ENCODE results near the gene DBX1.

The DBX1 gene

DNA sequence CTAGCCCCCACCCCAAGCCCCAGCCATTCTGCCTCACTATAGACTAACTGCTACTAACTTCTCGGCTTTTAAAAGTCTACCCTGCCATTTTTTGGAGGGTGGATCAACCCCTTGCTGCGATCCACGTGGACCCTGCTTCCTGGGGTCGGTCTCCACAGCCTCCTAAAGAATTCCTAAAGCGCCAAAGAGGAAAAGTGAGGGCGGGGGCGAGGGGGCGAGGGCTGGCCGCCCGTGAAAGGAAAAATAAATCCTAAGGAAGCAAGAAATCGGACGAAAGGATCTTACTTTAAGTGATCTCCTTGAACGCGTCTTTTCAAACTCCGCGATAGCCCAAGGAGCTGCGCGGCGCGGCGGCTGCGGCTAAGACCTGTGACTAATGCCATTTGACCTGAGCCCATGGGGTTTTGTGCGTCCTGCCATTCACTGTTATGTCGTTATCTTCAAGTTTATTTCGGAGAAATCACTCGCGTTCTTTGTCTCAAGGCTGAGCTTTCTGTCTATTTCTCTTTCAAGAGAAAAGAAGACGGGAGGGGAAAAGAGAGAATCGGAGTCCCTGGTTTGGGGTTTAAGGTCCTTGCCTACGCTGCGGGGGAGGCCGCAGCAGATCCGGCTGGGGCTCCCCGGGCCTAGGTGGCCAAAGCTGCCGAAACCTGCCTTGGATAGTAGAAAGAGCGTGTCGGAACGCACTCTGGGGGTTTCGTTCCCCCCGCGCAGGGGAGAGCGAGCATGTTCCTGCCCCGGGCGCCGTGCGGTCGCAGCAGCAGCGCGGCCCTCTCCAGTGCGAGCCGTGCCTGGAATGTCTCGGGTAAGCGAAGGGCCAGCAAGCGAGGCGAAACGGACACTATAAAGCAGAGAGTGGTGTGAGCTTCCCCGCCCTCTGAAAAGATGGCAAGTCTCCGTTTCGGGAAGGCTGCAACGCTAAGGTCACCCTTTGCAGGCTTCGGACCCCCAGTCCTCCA, 2.8 kb upstream of the DBX1 start:
- CTCF ChIA-PET, result interaction anchor here (0.6 kb wide), 1 partner anchor 205 kb away, joined by 3 read pairs; no protein-coding TSS in a partner anchor

GRCh38 chr11:20161923-20162744, 1.9 kb upstream of the DBX1 start:
- CTCF ChIA-PET, result no interaction called here
- no peak for TF ChIP-seq ZNF384 (IDR thresholded peaks at IDR 0.05)
- no peak for TF ChIP-seq CTBP1 (IDR thresholded peaks at IDR 0.05; ENCODE audit: borderline replicate concordance)
- TF ChIP-seq TARDBP (IDR thresholded peaks at IDR 0.05), result no peak
- TF ChIP-seq SP1 (IDR thresholded peaks at IDR 0.05), result no peak
- TF ChIP-seq, protein P1, sequence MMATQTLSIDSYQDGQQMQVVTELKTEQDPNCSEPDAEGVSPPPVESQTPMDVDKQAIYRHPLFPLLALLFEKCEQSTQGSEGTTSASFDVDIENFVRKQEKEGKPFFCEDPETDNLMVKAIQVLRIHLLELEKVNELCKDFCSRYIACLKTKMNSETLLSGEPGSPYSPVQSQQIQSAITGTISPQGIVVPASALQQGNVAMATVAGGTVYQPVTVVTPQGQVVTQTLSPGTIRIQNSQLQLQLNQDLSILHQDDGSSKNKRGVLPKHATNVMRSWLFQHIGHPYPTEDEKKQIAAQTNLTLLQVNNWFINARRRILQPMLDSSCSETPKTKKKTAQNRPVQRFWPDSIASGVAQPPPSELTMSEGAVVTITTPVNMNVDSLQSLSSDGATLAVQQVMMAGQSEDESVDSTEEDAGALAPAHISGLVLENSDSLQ (IDR thresholded peaks at IDR 0.05), result no peak
- no peak for TF ChIP-seq NFRKB (IDR thresholded peaks at IDR 0.05)
- no peak for TF ChIP-seq FOXM1 (IDR thresholded peaks at IDR 0.05; ENCODE audit: borderline replicate concordance)
- TF ChIP-seq L3MBTL2 (conservative IDR thresholded peaks at IDR 0.05), result no peak
- DNase-seq (ENCODE audit: extremely low spot score), result no peak
- POLR2A ChIA-PET, result no interaction called here

More for the DNA sequence above, 2.8 kb upstream of the DBX1 start:
- no peak for DNase-seq (ENCODE audit: extremely low spot score)
- POLR2A ChIA-PET, result no interaction called here
- TF ChIP-seq CTBP1 (IDR thresholded peaks at IDR 0.05; ENCODE audit: borderline replicate concordance), result no peak

- ChIA-PET CTCF (no interaction called here), POLR2A (no interaction called here)
- DNase-seq (ENCODE audit: extremely low spot score), result peak; percentile 17
- TF ChIP-seq NFRKB (IDR thresholded peaks at IDR 0.05), result no peak
- TF ChIP-seq FOXK2 (IDR thresholded peaks at IDR 0.05), result no peak
- no peak for TF ChIP-seq FOXM1 (IDR thresholded peaks at IDR 0.05; ENCODE audit: borderline replicate concordance)
- no peak for TF ChIP-seq BHLHE40 (IDR thresholded peaks at IDR 0.05; ENCODE audit: borderline replicate concordance)
- no peak for TF ChIP-seq FOXA1 (IDR thresholded peaks at IDR 0.05)
- no peak for TF ChIP-seq SUZ12 (IDR thresholded peaks at IDR 0.05)
- TF ChIP-seq HDGF (IDR thresholded peaks at IDR 0.05; ENCODE audit: borderline replicate concordance), result no peak
- no peak for TF ChIP-seq SP1 (IDR thresholded peaks at IDR 0.05)
- no peak for TF ChIP-seq ELF4 (IDR thresholded peaks at IDR 0.05)
- no peak for TF ChIP-seq ARNT (IDR thresholded peaks at IDR 0.05)
Measured at GRCh38 chr11:20161230-20161918, 1.1 kb upstream of the DBX1 start.

DNA sequence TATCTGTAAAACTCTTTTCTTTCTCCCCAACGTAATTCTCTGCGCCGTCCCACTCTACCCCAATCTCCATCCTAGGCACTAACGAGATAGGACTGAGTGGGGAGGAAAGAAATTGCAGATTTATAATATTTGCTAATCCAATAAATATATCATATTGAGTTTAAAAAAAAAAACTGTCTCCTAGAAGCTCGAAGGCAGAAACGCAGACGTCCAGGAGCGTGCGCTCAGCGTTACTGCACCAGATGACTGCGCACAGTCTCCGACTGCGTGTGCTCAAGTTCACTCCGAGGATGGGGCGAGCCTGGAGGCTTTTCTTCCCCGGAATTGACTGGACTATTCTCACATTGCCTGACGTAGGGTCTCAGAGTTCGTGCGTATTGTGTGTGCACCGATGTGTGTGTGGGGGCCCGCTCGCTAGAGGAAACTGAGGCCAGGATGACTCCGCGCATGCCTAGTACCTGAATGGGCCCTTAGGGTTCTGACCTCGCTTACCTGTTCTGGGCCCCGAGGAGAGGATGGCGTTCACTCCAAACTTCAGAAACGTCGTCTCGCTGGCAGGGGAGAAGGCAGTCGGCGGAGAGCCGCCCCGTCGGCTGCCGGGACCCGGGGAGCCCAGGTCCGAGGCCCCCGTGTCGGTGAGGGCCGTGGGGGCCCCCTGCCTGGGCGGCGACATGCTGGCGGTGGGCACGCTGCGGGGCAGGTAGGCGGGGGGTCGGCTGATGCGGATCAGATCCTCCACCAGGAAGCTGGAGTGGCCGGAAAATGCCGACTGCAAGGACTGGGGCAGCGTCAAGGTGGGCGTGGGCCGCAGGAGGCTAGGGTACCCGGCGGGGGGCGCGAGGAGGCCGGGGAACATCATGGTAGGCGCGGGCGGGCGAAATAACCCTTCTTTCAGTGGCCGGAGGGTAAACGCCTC, 551 bp downstream of the DBX1 start:
- ChIA-PET CTCF (no interaction called here), POLR2A (no interaction called here)
- TF ChIP-seq FOXA1 (IDR thresholded peaks at IDR 0.05), result no peak
- TF ChIP-seq LEF1 (IDR thresholded peaks at IDR 0.05; ENCODE audit: borderline replicate concordance), result no peak
- no peak for TF ChIP-seq NFRKB (IDR thresholded peaks at IDR 0.05)
- TF ChIP-seq ZNF384 (IDR thresholded peaks at IDR 0.05), result no peak
- no peak for TF ChIP-seq BHLHE40 (IDR thresholded peaks at IDR 0.05; ENCODE audit: borderline replicate concordance)
- TF ChIP-seq FOXM1 (IDR thresholded peaks at IDR 0.05; ENCODE audit: borderline replicate concordance), result no peak
- DNase-seq (ENCODE audit: extremely low spot score), result no peak

GRCh38 chr11:20158597-20159257, 1.5 kb downstream of the DBX1 start:
- TF ChIP-seq NFRKB (IDR thresholded peaks at IDR 0.05) (no peak), L3MBTL2 (conservative IDR thresholded peaks at IDR 0.05) (no peak), BHLHE40 (IDR thresholded peaks at IDR 0.05; ENCODE audit: borderline replicate concordance) (no peak), FOXK2 (IDR thresholded peaks at IDR 0.05) (no peak), LEF1 (IDR thresholded peaks at IDR 0.05; ENCODE audit: borderline replicate concordance) (no peak), CTBP1 (IDR thresholded peaks at IDR 0.05; ENCODE audit: borderline replicate concordance) (no peak), ARNT (IDR thresholded peaks at IDR 0.05) (no peak), SP1 (IDR thresholded peaks at IDR 0.05) (no peak), TARDBP (IDR thresholded peaks at IDR 0.05) (no peak), FOXA1 (IDR thresholded peaks at IDR 0.05) (no peak), SUZ12 (IDR thresholded peaks at IDR 0.05) (no peak), FOXM1 (IDR thresholded peaks at IDR 0.05; ENCODE audit: borderline replicate concordance) (no peak)
- TF ChIP-seq, protein P1 (IDR thresholded peaks at IDR 0.05), result no peak
- DNase-seq (ENCODE audit: extremely low spot score), result peak; percentile 62
- ChIA-PET CTCF (no interaction called here), POLR2A (no interaction called here)

Data from HEK293T (cell line).